Measurements from ENCODE around the gene VPS4A.

- TF ChIP-seq CTCF (IDR thresholded peaks at IDR 0.05) (no peak), EZH2 (IDR thresholded peaks at IDR 0.05; ENCODE audit: borderline replicate concordance, insufficient read depth, low read depth, low read length, poor library complexity, severe bottlenecking) (no peak)
Measured at GRCh38 chr16:69328854-69329316, 17.7 kb downstream of the VPS4A start.

Measured in B cell (primary cell).